ENCODE data around the gene EMSY.

- TF ChIP-seq POLR2A (IDR thresholded peaks at IDR 0.05) = no peak
- TF ChIP-seq CTCF (IDR thresholded peaks at IDR 0.05) = peak in 3 of 4 experiments; percentile 16 to 34 (median 25)
- TF ChIP-seq EP300 (IDR thresholded peaks at IDR 0.05) = no peak
Measured at GRCh38 chr11:76459299-76459698, 14.5 kb downstream of the EMSY start.
